OCI-LY1 (cell line): ENCODE measurements around the gene SLC25A45.

Source experiments
- H2AFZ ChIP-seq: fragments of 200-600 bp; sonication (generic), shearing (Covaris generic); 2 replicates; pipeline ENCODE4 v1.6.0; 2014; ENCODE audit warnings: antibody characterized with exemption, mild to moderate bottlenecking, low read length
- H3F3A ChIP-seq: fragments of 200-600 bp; sonication (generic), shearing (Covaris generic); 2 replicates; pipeline ENCODE4 v1.6.0; 2014; ENCODE audit warnings: mild to moderate bottlenecking, antibody characterized with exemption, low read length, moderate library complexity; ENCODE audit not compliant: insufficient read depth
- H3K27ac ChIP-seq: fragments of 200-600 bp; sonication (generic); 2 replicates; pipeline ENCODE4 v1.5.1; 2014; ENCODE audit warnings: low read length, mixed run types, mild to moderate bottlenecking, low read depth; ENCODE audit not compliant: poor library complexity, severe bottlenecking
- H3K27me3 ChIP-seq: fragments of 200-600 bp; sonication (generic); 2 replicates; pipeline ENCODE4 v1.6.0; 2014; ENCODE audit warnings: antibody characterized with exemption, mild to moderate bottlenecking, low read length, moderate library complexity; ENCODE audit not compliant: insufficient read depth
- H3K36me3 ChIP-seq: fragments of 200-600 bp; sonication (generic); 2 replicates; pipeline ENCODE4 v1.6.1; 2014; ENCODE audit warnings: mild to moderate bottlenecking, antibody characterized with exemption, low read length, moderate library complexity, mixed read lengths; ENCODE audit not compliant: insufficient read depth
- H3K4me1 ChIP-seq: fragments of 200-600 bp; sonication (generic); 2 replicates; pipeline ENCODE4 v1.5.1; 2014; ENCODE audit warnings: mild to moderate bottlenecking, low read length, moderate library complexity; ENCODE audit not compliant: insufficient read depth, severe bottlenecking
- H3K4me2 ChIP-seq: fragments of 200-600 bp; sonication (generic), shearing (Covaris generic); 2 replicates; pipeline ENCODE4 v1.6.1; 2014; ENCODE audit warnings: low read length
- H3K4me3 ChIP-seq: fragments of 200-600 bp; sonication (generic); 2 replicates; pipeline ENCODE4 v1.5.1; 2014; ENCODE audit warnings: low read length, low read depth, mild to moderate bottlenecking, mixed read lengths; ENCODE audit not compliant: poor library complexity, severe bottlenecking
- H3K79me2 ChIP-seq: fragments of 200-600 bp; shearing (Covaris generic); 2 replicates; pipeline ENCODE4 v1.6.1; 2016; ENCODE audit warnings: mixed run types, low read length, mixed read lengths; ENCODE audit not compliant: insufficient read depth
- H3K9ac ChIP-seq: fragments of 200-600 bp; sonication (generic), shearing (Covaris generic); 2 replicates; pipeline ENCODE4 v1.6.1; 2014; ENCODE audit warnings: mild to moderate bottlenecking, low read length, mixed read lengths
- H3K9me2 ChIP-seq: fragments of 200-600 bp; sonication (generic), shearing (Covaris generic); 2 replicates; pipeline ENCODE4 v1.6.1; 2014; ENCODE audit warnings: low read depth, mild to moderate bottlenecking, low read length, mixed read lengths
- H3K9me3 ChIP-seq: fragments of 200-600 bp; shearing (Covaris generic); 2 replicates; pipeline ENCODE4 v1.6.1; 2014; ENCODE audit warnings: low read length, mixed read lengths
- H4K20me1 ChIP-seq: fragments of 200-600 bp; sonication (generic), shearing (Covaris generic); 2 replicates; pipeline ENCODE4 v1.6.0; 2016; ENCODE audit warnings: mild to moderate bottlenecking, low read length; ENCODE audit not compliant: insufficient read depth
- CTCF ChIP-seq: fragments of 200-600 bp; sonication (generic), shearing (Covaris generic); IDR thresholded peaks from 2 replicates; pipeline ENCODE4 v1.5.1; 2017; ENCODE audit warnings: mild to moderate bottlenecking, antibody characterized with exemption, low read length, moderate library complexity, mixed read lengths
- EZH2 ChIP-seq: fragments of 200-600 bp; sonication (generic), shearing (Covaris generic); IDR thresholded peaks from 2 replicates; pipeline ENCODE4 v1.8.0; 2017; ENCODE audit warnings: borderline replicate concordance, mixed run types, mild to moderate bottlenecking, antibody characterized with exemption, low read length, moderate library complexity, mixed read lengths

SLC25A45 gene

GRCh38 chr11:65377036-65377435 lies 5.4 kb downstream of the SLC25A45 start:
- Histone ChIP-seq H3K9me3 (no peaks in the 10 kb centered on the region), H3K4me1 (peaks cover 29% of the 10 kb centered on the region), H3K36me3 (no peaks in the 10 kb centered on the region), H3K27ac (no peak overlapping the region), H3K4me2 (no peak overlapping the region), H4K20me1 (no peaks in the 10 kb centered on the region), H3K9ac (no peak overlapping the region), H2AFZ (no peak overlapping the region), H3K9me2 (no peaks in the 10 kb centered on the region), H3K79me2 (no peaks in the 10 kb centered on the region), H3K27me3 (no peaks in the 10 kb centered on the region), H3F3A (no peaks in the 10 kb centered on the region), H3K4me3 (no peak overlapping the region)
- TF ChIP-seq CTCF, result no peak
- no peak for TF ChIP-seq EZH2

GRCh38 chr11:65376138-65376713 lies 6.2 kb downstream of the SLC25A45 start:
- no peak overlapping the region for H3K9ac ChIP-seq
- no peak overlapping the region for H3K4me3 ChIP-seq
- peaks cover 23% of the 10 kb centered on the region for H3K4me1 ChIP-seq
- H3K79me2 ChIP-seq, result no peaks in the 10 kb centered on the region
- no peaks in the 10 kb centered on the region for H3K36me3 ChIP-seq
- no peak overlapping the region for H3K4me2 ChIP-seq
- TF ChIP-seq EZH2 (no peak), CTCF (no peak)
- no peak overlapping the region for H2AFZ ChIP-seq
- H4K20me1 ChIP-seq, result no peaks in the 10 kb centered on the region
- no peak overlapping the region for H3K27ac ChIP-seq
- no peaks in the 10 kb centered on the region for H3K9me2 ChIP-seq
- peaks cover 1% of the 10 kb centered on the region; the same call in 1 of the 2 replicates for H3K27me3 ChIP-seq
- no peaks in the 10 kb centered on the region for H3F3A ChIP-seq
- H3K9me3 ChIP-seq, result no peaks in the 10 kb centered on the region

- H3K27ac ChIP-seq, result no peak overlapping the region
- H4K20me1 ChIP-seq, result no peaks in the 10 kb centered on the region
- TF ChIP-seq EZH2 (no peak), CTCF (no peak)
- no peak overlapping the region for H3K4me2 ChIP-seq
- no peak overlapping the region for H3K4me3 ChIP-seq
- H3K9me2 ChIP-seq, result no peaks in the 10 kb centered on the region
- H3F3A ChIP-seq, result no peaks in the 10 kb centered on the region
- peaks cover 23% of the 10 kb centered on the region for H3K4me1 ChIP-seq
- no peaks in the 10 kb centered on the region for H3K79me2 ChIP-seq
- H3K27me3 ChIP-seq, result peaks cover 9% of the 10 kb centered on the region; the same call in 1 of the 2 replicates
- no peaks in the 10 kb centered on the region for H3K36me3 ChIP-seq
- no peak overlapping the region for H2AFZ ChIP-seq
- H3K9me3 ChIP-seq, result no peaks in the 10 kb centered on the region
- H3K9ac ChIP-seq, result no peak overlapping the region
Observed at GRCh38 chr11:65375012-65375411, 7.4 kb downstream of the SLC25A45 start.
